Measurements from ENCODE around the gene MRPL57. TPM values are rescaled to one million over a fixed set of nuclear protein-coding genes. Genes with fewer than 3 reads are reported as not detected.
"Not testable (repeated sequence)": the region's sequence is repeated elsewhere in the genome, so short reads cannot be mapped to it uniquely, and the experiment has no call there.

Gene MRPL57
- total RNA-seq, 1 experiment from 2014 or later = 29.4 TPM

- TF ChIP-seq ARID4B (CRISPR knock-in tag; IDR thresholded peaks at IDR 0.05; ENCODE audit: borderline replicate concordance) (no peak), EMX1 (CRISPR knock-in tag; IDR thresholded peaks at IDR 0.05) (no peak), STAT6 (CRISPR knock-in tag; conservative IDR thresholded peaks at IDR 0.05; ENCODE audit: low read depth) (no peak), AR (CRISPR knock-in tag; IDR thresholded peaks at IDR 0.05) (no peak), SOX15 (CRISPR knock-in tag; IDR thresholded peaks at IDR 0.05) (no peak), ERG (CRISPR knock-in tag; IDR thresholded peaks at IDR 0.05) (no peak), E2F1 (CRISPR knock-in tag; IDR thresholded peaks at IDR 0.05) (no peak)
Observed at GRCh38 chr13:21181671-21182070, 5.2 kb downstream of the MRPL57 start (continued).

DNA sequence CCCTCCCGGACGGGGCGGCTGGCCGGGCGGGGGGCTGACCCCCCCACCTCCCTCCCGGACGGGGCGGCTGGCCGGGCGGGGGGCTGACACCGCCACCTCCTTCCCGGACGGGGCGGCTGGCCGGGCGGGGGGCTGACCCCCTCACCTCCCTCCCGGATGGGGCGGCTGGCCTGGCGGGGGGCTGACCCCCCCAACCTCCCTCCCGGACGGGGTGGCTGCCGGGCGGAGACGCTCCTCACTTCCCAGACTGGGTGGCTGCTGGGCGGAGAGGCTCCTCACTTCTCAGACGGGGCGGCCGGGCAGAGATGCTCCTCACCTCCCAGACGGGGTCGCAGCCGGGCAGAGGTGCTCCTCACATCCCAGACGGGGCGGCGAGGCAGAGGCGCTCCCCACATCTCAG, 10.0 kb downstream of the MRPL57 start:
- H3K4me3 Mint-ChIP-seq; H3K27me3 Mint-ChIP-seq (ENCODE audit: low read depth); H3K4me1 Mint-ChIP-seq; CTCF ChIA-PET; H3K27ac Mint-ChIP-seq; ATAC-seq; DNase-seq (ENCODE audit: low spot score); POLR2A ChIA-PET: not testable (repeated sequence)
- Mint-ChIP-seq H3K36me3 (peaks cover 20% of the 10 kb centered on the region), H3K9me3 (peaks cover 26% of the 10 kb centered on the region)

- H3K9me3 Mint-ChIP-seq = peaks cover 23% of the 10 kb centered on the region
- H3K27ac Mint-ChIP-seq; POLR2A ChIA-PET; H3K4me3 Mint-ChIP-seq; H3K4me1 Mint-ChIP-seq; H3K36me3 Mint-ChIP-seq; H3K27me3 Mint-ChIP-seq (ENCODE audit: low read depth); ATAC-seq; DNase-seq (ENCODE audit: low spot score): not testable (repeated sequence)
- CTCF ChIA-PET = interaction anchor here (1.0 kb wide), 1 partner anchor 286 kb away, joined by 3 read pairs; no protein-coding TSS in a partner anchor
Observed at GRCh38 chr13:21194756-21195155, 18.3 kb downstream of the MRPL57 start.

- POLR2A ChIA-PET; H3K4me3 Mint-ChIP-seq; ATAC-seq; H3K27me3 Mint-ChIP-seq (ENCODE audit: low read depth); H3K27ac Mint-ChIP-seq; CTCF ChIA-PET; H3K4me1 Mint-ChIP-seq; DNase-seq (ENCODE audit: low spot score): not testable (repeated sequence)
- Mint-ChIP-seq H3K9me3 (peaks cover 53% of the 10 kb centered on the region), H3K36me3 (peaks cover 32% of the 10 kb centered on the region)
Observed at GRCh38 chr13:21197606-21198225, 21.3 kb downstream of the MRPL57 start.

- Mint-ChIP-seq H3K36me3 (peaks cover 34% of the 10 kb centered on the region), H3K9me3 (peaks cover 51% of the 10 kb centered on the region)
- H3K4me3 Mint-ChIP-seq; H3K27ac Mint-ChIP-seq; DNase-seq (ENCODE audit: low spot score); CTCF ChIA-PET; H3K4me1 Mint-ChIP-seq; H3K27me3 Mint-ChIP-seq (ENCODE audit: low read depth); ATAC-seq: not testable (repeated sequence)
- POLR2A ChIA-PET = interaction anchor here (0.6 kb wide), 1 partner anchor 1416 kb away, joined by 3 read pairs; the partner anchor contains the start of gene PSPC1
Observed at GRCh38 chr13:21198391-21198790, 21.9 kb downstream of the MRPL57 start.

GRCh38 chr13:21201456-21202190, 25.2 kb downstream of the MRPL57 start:
- H3K9me3 Mint-ChIP-seq = peaks cover 65% of the 10 kb centered on the region

More at GRCh38 chr13:21201456-21202190, 25.2 kb downstream of the MRPL57 start:
- H3K27me3 Mint-ChIP-seq (ENCODE audit: low read depth); DNase-seq (ENCODE audit: low spot score); H3K4me3 Mint-ChIP-seq; CTCF ChIA-PET; POLR2A ChIA-PET; H3K4me1 Mint-ChIP-seq; H3K27ac Mint-ChIP-seq; ATAC-seq: not testable (repeated sequence)
- peaks cover 41% of the 10 kb centered on the region for H3K36me3 Mint-ChIP-seq

All from WTC11 (cell line).